IMR-90 (cell line): ENCODE measurements around the gene MEGF11. TPM values are rescaled to one million over a fixed set of nuclear protein-coding genes. Genes with fewer than 3 reads are reported as not detected.

Experiments used
- ATAC-seq: fragments of 200-7000 bp; cut with Tn5 transposase; 2 replicates; pipeline ENCODE4 v1.9.1; 2020; ENCODE audit warnings: low read depth, mild to moderate bottlenecking, moderate library complexity
- BruUV-seq: library from RNA; stranded (reverse); fragments of 400-500 nt; replicated peaks from 2 replicates; lab custom pipeline; 2021; lab: Mats Ljungman, UMichigan
- CTCF ChIA-PET: fragments of 300-600 bp; formaldehyde crosslinking; extraction: SDS; loops from one replicate; lab custom pipeline; 2021; ENCODE audit warnings: antibody characterized with exemption; lab: Yijun Ruan, JAX
- POLR2A ChIA-PET: fragments of 300-600 bp; sonication (Branson Sonifier 250); formaldehyde crosslinking; loops from one replicate; lab custom pipeline; 2022; ENCODE audit warnings: antibody characterized with exemption; ENCODE audit not compliant: unreplicated experiment; lab: Charles Lee
- DNase-seq: peaks from one replicate; pipeline ENCODE4 v3.0.0; 2013
- H2AFZ ChIP-seq: replicated peaks from 2 replicates; pipeline ENCODE3; 2013; ENCODE audit warnings: low read length, mild to moderate bottlenecking; ENCODE audit not compliant: poor library complexity
- H2AK5ac ChIP-seq: 2 replicates; pipeline ENCODE4 v1.6.1; 2013; ENCODE audit warnings: low read depth, low read length, inconsistent platforms
- H2AK9ac ChIP-seq: replicated peaks from 2 replicates; pipeline ENCODE3; 2013; ENCODE audit warnings: mild to moderate bottlenecking, low read depth, low read length, moderate library complexity; ENCODE audit not compliant: poor library complexity
- H2BK120ac ChIP-seq: 2 replicates; pipeline ENCODE4 v1.6.1; 2013; ENCODE audit warnings: low read depth, low read length, inconsistent platforms
- H2BK15ac ChIP-seq: 3 replicates; pipeline ENCODE4 v1.6.1; 2013; ENCODE audit warnings: low read depth, low read length, inconsistent platforms
- H2BK20ac ChIP-seq: 2 replicates; pipeline ENCODE4 v1.6.1; 2013; ENCODE audit warnings: low read depth, mild to moderate bottlenecking, inconsistent platforms, low read length, moderate library complexity
- H2BK5ac ChIP-seq: 2 replicates; pipeline ENCODE4 v1.6.1; 2013; ENCODE audit warnings: mild to moderate bottlenecking, low read depth, low read length, inconsistent platforms; ENCODE audit not compliant: poor library complexity, severe bottlenecking
- H3K14ac ChIP-seq: replicated peaks from 2 replicates; pipeline ENCODE4 v1.6.1; 2013; ENCODE audit warnings: low read depth, low read length, inconsistent platforms
- H3K18ac ChIP-seq: 2 replicates; pipeline ENCODE4 v1.6.1; 2013; ENCODE audit warnings: low read depth, low read length, control low read depth
- H3K23ac ChIP-seq: 2 replicates; pipeline ENCODE4 v1.6.1; 2013; ENCODE audit warnings: low read depth, low read length, inconsistent platforms
- H3K27ac ChIP-seq: 2 replicates; pipeline ENCODE4 v1.5.1; 2013; ENCODE audit warnings: mild to moderate bottlenecking, control low read depth, low read length; ENCODE audit not compliant: insufficient read depth
- H3K27me3 ChIP-seq: 2 replicates; pipeline ENCODE4 v1.6.1; 2013; ENCODE audit warnings: low read length; ENCODE audit not compliant: control insufficient read depth, insufficient read depth
- H3K36me3 ChIP-seq: 2 replicates; pipeline ENCODE4 v1.6.1; 2013; ENCODE audit warnings: low read length, mixed read lengths; ENCODE audit not compliant: control insufficient read depth, insufficient read depth
- H3K4ac ChIP-seq: 2 replicates; pipeline ENCODE4 v1.6.1; 2013; ENCODE audit warnings: low read depth, low read length, inconsistent platforms
- H3K4me1 ChIP-seq: 2 replicates; pipeline ENCODE4 v1.6.1; 2013; ENCODE audit warnings: low read length, mixed read lengths; ENCODE audit not compliant: control insufficient read depth, insufficient read depth
- H3K4me2 ChIP-seq: 2 replicates; pipeline ENCODE4 v1.6.1; 2013; ENCODE audit warnings: low read depth, mild to moderate bottlenecking, control low read depth, low read length, moderate library complexity
- H3K4me3 ChIP-seq: 2 replicates; pipeline ENCODE4 v1.5.1; 2013; ENCODE audit warnings: low read depth, mild to moderate bottlenecking, control low read depth, low read length, moderate library complexity; ENCODE audit not compliant: insufficient read depth
- H3K56ac ChIP-seq: 2 replicates; pipeline ENCODE4 v1.6.1; 2013; ENCODE audit warnings: low read length, inconsistent platforms; ENCODE audit not compliant: insufficient read depth; ENCODE audit errors: extremely low read depth
- H3K79me1 ChIP-seq, 2 experiments: 2 replicates each; pipeline ENCODE4 v1.6.1; 2013; ENCODE audit warnings: low read length in 2 of 2, inconsistent platforms in 1 of 2, low read depth in 1 of 2
- H3K9ac ChIP-seq: 2 replicates; pipeline ENCODE4 v1.6.1; 2013; ENCODE audit warnings: low read depth, low read length, control low read depth
- H3K9me1 ChIP-seq: 2 replicates; pipeline ENCODE4 v1.6.1; 2013; ENCODE audit warnings: low read length, inconsistent platforms; ENCODE audit not compliant: insufficient read depth
- H3K9me3 ChIP-seq: 2 replicates; pipeline ENCODE4 v1.6.1; 2013; ENCODE audit warnings: low read length; ENCODE audit not compliant: control insufficient read depth, insufficient read depth
- H4K20me1 ChIP-seq: 2 replicates; pipeline ENCODE4 v1.6.1; 2013; ENCODE audit warnings: low read length, inconsistent platforms; ENCODE audit not compliant: insufficient read depth
- H4K5ac ChIP-seq: 2 replicates; pipeline ENCODE4 v1.6.1; 2013; ENCODE audit warnings: mild to moderate bottlenecking, low read depth, low read length, control low read depth
- H4K8ac ChIP-seq, 2 experiments: 2 replicates each; pipeline ENCODE4 v1.6.1; 2013; ENCODE audit warnings: low read depth in 2 of 2, low read length in 2 of 2, control low read depth in 1 of 2, inconsistent platforms in 1 of 2
- H4K91ac ChIP-seq: 2 replicates; pipeline ENCODE4 v1.6.1; 2013; ENCODE audit warnings: low read depth, low read length, inconsistent platforms; ENCODE audit not compliant: insufficient read depth
- BHLHE40 ChIP-seq: fragments of 150-350 bp; IDR thresholded peaks from 2 replicates; pipeline ENCODE4 v1.6.1; 2016; ENCODE audit warnings: mild to moderate bottlenecking, low read depth, low read length
- CEBPB ChIP-seq: IDR thresholded peaks from 2 replicates; pipeline ENCODE4 v1.6.1; 2012; ENCODE audit warnings: low read depth, low read length, improper control_type of control experiment
- CHD1 ChIP-seq: IDR thresholded peaks from 2 replicates; pipeline ENCODE4 v1.6.1; 2012; ENCODE audit warnings: low read depth, low read length, improper control_type of control experiment
- FOS ChIP-seq: fragments of 150-350 bp; IDR thresholded peaks from 2 replicates; pipeline ENCODE4 v1.6.1; 2016; ENCODE audit warnings: low read depth, low read length
- MAFK ChIP-seq: IDR thresholded peaks from 2 replicates; pipeline ENCODE4 v1.6.1; 2012; ENCODE audit warnings: low read depth, low read length, improper control_type of control experiment
- MAZ ChIP-seq: IDR thresholded peaks from 2 replicates; pipeline ENCODE4 v1.6.1; 2012; ENCODE audit warnings: low read depth, mild to moderate bottlenecking, low read length, improper control_type of control experiment, moderate library complexity, borderline replicate concordance
- MXI1 ChIP-seq: IDR thresholded peaks from 2 replicates; pipeline ENCODE4 v1.6.1; 2012; ENCODE audit warnings: low read depth, mild to moderate bottlenecking, low read length, moderate library complexity, borderline replicate concordance
- NFE2L2 ChIP-seq: fragments of 150-350 bp; IDR thresholded peaks from 2 replicates; pipeline ENCODE4 v1.6.1; 2016; ENCODE audit warnings: low read depth, mild to moderate bottlenecking, low read length
- POLR2A ChIP-seq: IDR thresholded peaks from 2 replicates; pipeline ENCODE4 v1.6.1; 2012; ENCODE audit warnings: mild to moderate bottlenecking, low read depth, low read length
- RAD21 ChIP-seq: IDR thresholded peaks from 2 replicates; pipeline ENCODE4 v1.6.1; 2012; ENCODE audit warnings: low read length, improper control_type of control experiment
- RCOR1 ChIP-seq: IDR thresholded peaks from 2 replicates; pipeline ENCODE4 v1.6.1; 2012; ENCODE audit warnings: mild to moderate bottlenecking, low read length, improper control_type of control experiment; ENCODE audit not compliant: insufficient replicate concordance
- RFX5 ChIP-seq: IDR thresholded peaks from 2 replicates; pipeline ENCODE4 v1.8.0; 2012; ENCODE audit warnings: low read depth, mild to moderate bottlenecking, low read length, moderate library complexity
- SMC3 ChIP-seq: fragments of 150-350 bp; IDR thresholded peaks from 2 replicates; pipeline ENCODE4 v1.6.1; 2016; ENCODE audit warnings: low read depth, mild to moderate bottlenecking, antibody characterized with exemption, low read length, moderate library complexity
- WGBS, 2 experiments: methylation state at CpG; one replicate each; pipeline versions ENCODE4 v1.1.5 to v1.1.7; 2013; ENCODE audit warnings: missing lambda C conversion rate in 2 of 2; ENCODE audit not compliant: insufficient read length in 1 of 2; ENCODE audit errors: extremely low coverage in 2 of 2; 5-methylcytosine and 5-hydroxymethylcytosine counted together
- dilution Hi-C: fragments of 300-500 bp; cut with HindIII; formaldehyde crosslinking; loops from one replicate; pipeline ENCODE4 v1.14.3; 2018; ENCODE audit warnings: low sequenced_read_pairs; ENCODE audit not compliant: unreplicated experiment
- in situ Hi-C: fragments of 300-500 bp; cut with MboI; formaldehyde crosslinking; loops from 3 replicates; pipeline ENCODE4 v1.14.3; 2019; ENCODE audit warnings: low sequenced_read_pairs, inconsistent platforms, mixed read lengths
- intact Hi-C: fragments of 100-400 bp; cut with micrococcal nuclease; formaldehyde crosslinking; loops from 2 replicates; pipeline ENCODE4 v1.10.0; 2022
- polyA plus RNA-seq, 3 experiments: library from polyadenylated mRNA; depleted of rRNA; stranded (reverse); fragments of >200 nt; gene quantifications; 2 replicates each; pipeline ENCODE4 v1.2.3, GENCODE V29; 2012; ENCODE audit warnings: low replicate concordance in 1 of 3
- total RNA-seq: library from RNA; depleted of rRNA; stranded (reverse); fragments of >200 nt; gene quantifications from 2 replicates; pipeline ENCODE4 v1.2.3, GENCODE V29; 2012
- TF ChIP-seq, protein P1 (sequence below): fragments of 150-350 bp; IDR thresholded peaks from 2 replicates; pipeline ENCODE4 v1.6.1; 2017; ENCODE audit warnings: mild to moderate bottlenecking, antibody characterized with exemption, low read length, low read depth
- TF ChIP-seq, protein P2 (sequence below): conservative IDR thresholded peaks from 2 replicates; pipeline ENCODE4 v1.5.1; 2012; ENCODE audit warnings: mild to moderate bottlenecking, low read depth, low read length, improper control_type of control experiment
- TF ChIP-seq, protein P3 (sequence below): fragments of 150-350 bp; IDR thresholded peaks from 2 replicates; pipeline ENCODE4 v1.6.1; 2016; ENCODE audit warnings: low read depth, mild to moderate bottlenecking, low read length, moderate library complexity, borderline replicate concordance

The MEGF11 gene
- total and polyA plus RNA-seq, 2 of the 4 experiments (the other 2 are of a cell fraction), result not detected

DNA sequence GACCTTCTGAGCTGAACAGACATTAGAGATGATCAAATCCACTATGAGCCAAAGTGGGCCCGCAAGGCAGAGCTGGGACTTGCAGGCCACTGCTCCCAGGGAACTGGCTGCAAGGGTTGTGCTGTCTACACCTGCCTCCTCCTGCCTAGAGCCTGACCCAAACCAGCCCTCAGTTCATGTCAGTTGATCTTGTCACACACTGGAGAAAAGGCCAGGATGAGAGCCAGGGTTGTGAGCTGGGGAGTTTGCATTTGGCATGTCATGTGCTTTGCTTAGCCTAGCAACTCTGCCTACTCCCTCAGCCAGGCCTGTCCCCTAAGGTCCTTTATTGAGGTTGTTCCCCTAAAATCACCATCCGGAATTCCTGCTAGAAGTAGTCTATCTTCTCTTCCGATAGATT is 316.5 kb downstream of the MEGF11 start:
- no peak overlapping the region for H2AK9ac ChIP-seq
- 83% methylated on average over 1 of the region's 3 CpGs; no CpG with 5 or more reads in 1 of the 2 experiments for WGBS, 2 experiments
- intact Hi-C loops (no loop called here), dilution Hi-C loops (no loop called here), in situ Hi-C loops (no loop called here)
- no peak overlapping the region for H2BK15ac ChIP-seq
- no peak overlapping the region for H2BK20ac ChIP-seq
- H3K79me1 ChIP-seq, result no peaks in the 10 kb centered on the region
- peaks cover 19% of the 10 kb centered on the region for H3K27me3 ChIP-seq
- CTCF ChIA-PET, result no interaction called here
- H3K36me3 ChIP-seq, result no peaks in the 10 kb centered on the region
- no peak overlapping the region for H4K8ac ChIP-seq
- H2BK5ac ChIP-seq, result no peak overlapping the region
- no peak overlapping the region for H4K5ac ChIP-seq
- H2AFZ ChIP-seq, result no peak overlapping the region
- H3K4me3 ChIP-seq, result no peak overlapping the region
- no peak overlapping the region for H3K4ac ChIP-seq
- H4K91ac ChIP-seq, result no peak overlapping the region
- no peak overlapping the region for H2AK5ac ChIP-seq
- H2BK120ac ChIP-seq, result no peak overlapping the region
- H3K18ac ChIP-seq, result no peak overlapping the region
- ATAC-seq (no peak), DNase-seq (no peak)
- no peak overlapping the region for H3K27ac ChIP-seq
- H3K56ac ChIP-seq, result no peak overlapping the region
- H4K20me1 ChIP-seq, result no peaks in the 10 kb centered on the region; the same call in 1 of the 2 replicates
- no peak overlapping the region for H3K14ac ChIP-seq
- TF ChIP-seq RAD21 (no peak), FOS (no peak), MXI1 (no peak), MAFK (no peak), BHLHE40 (no peak), POLR2A (no peak), RCOR1 (no peak), SMC3 (no peak), MAZ (no peak), CEBPB (no peak), CHD1 (no peak), NFE2L2 (no peak), RFX5 (no peak)
- TF ChIP-seq, protein P1, sequence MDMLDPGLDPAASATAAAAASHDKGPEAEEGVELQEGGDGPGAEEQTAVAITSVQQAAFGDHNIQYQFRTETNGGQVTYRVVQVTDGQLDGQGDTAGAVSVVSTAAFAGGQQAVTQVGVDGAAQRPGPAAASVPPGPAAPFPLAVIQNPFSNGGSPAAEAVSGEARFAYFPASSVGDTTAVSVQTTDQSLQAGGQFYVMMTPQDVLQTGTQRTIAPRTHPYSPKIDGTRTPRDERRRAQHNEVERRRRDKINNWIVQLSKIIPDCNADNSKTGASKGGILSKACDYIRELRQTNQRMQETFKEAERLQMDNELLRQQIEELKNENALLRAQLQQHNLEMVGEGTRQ, result no peak
- TF ChIP-seq, protein P2, sequence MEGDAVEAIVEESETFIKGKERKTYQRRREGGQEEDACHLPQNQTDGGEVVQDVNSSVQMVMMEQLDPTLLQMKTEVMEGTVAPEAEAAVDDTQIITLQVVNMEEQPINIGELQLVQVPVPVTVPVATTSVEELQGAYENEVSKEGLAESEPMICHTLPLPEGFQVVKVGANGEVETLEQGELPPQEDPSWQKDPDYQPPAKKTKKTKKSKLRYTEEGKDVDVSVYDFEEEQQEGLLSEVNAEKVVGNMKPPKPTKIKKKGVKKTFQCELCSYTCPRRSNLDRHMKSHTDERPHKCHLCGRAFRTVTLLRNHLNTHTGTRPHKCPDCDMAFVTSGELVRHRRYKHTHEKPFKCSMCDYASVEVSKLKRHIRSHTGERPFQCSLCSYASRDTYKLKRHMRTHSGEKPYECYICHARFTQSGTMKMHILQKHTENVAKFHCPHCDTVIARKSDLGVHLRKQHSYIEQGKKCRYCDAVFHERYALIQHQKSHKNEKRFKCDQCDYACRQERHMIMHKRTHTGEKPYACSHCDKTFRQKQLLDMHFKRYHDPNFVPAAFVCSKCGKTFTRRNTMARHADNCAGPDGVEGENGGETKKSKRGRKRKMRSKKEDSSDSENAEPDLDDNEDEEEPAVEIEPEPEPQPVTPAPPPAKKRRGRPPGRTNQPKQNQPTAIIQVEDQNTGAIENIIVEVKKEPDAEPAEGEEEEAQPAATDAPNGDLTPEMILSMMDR, result no peak
- TF ChIP-seq, protein P3, sequence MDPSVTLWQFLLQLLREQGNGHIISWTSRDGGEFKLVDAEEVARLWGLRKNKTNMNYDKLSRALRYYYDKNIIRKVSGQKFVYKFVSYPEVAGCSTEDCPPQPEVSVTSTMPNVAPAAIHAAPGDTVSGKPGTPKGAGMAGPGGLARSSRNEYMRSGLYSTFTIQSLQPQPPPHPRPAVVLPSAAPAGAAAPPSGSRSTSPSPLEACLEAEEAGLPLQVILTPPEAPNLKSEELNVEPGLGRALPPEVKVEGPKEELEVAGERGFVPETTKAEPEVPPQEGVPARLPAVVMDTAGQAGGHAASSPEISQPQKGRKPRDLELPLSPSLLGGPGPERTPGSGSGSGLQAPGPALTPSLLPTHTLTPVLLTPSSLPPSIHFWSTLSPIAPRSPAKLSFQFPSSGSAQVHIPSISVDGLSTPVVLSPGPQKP, result no peak
- H3K4me2 ChIP-seq, result no peak overlapping the region
- no TSS peak for BruUV-seq
- no peak overlapping the region for H3K9ac ChIP-seq
- no peaks in the 10 kb centered on the region for H3K9me1 ChIP-seq
- no peak overlapping the region for H3K23ac ChIP-seq
- no peaks in the 10 kb centered on the region for H3K9me3 ChIP-seq
- peaks cover 6% of the 10 kb centered on the region for H3K4me1 ChIP-seq
- POLR2A ChIA-PET, result no interaction called here
